Endothelial cell of umbilical vein (primary cell): ENCODE data around the gene TNFSF13. TPM values are rescaled to one million over a fixed set of nuclear protein-coding genes. Genes with fewer than 3 reads are reported as not detected.

ENCODE experiments used
- BruUV-seq: library from RNA; stranded (reverse); fragments of 400-500 nt; replicated peaks from 2 replicates; lab custom pipeline; 2021; lab: Mats Ljungman, UMichigan
- CTCF ChIA-PET: fragments of 300-600, 350-600 bp; sonication (Branson Sonifier 250); formaldehyde crosslinking; loops from one replicate; lab custom pipeline; 2021; ENCODE audit warnings: antibody characterized with exemption, inconsistent platforms; lab: Charles Lee
- POLR2A ChIA-PET: fragments of 300-600, 350-600 bp; sonication (Branson Sonifier 250); formaldehyde crosslinking; loops from one replicate; lab custom pipeline; 2021; ENCODE audit warnings: antibody characterized with exemption, inconsistent platforms; lab: Charles Lee
- DNase-seq: peaks from one replicate; pipeline ENCODE4 v3.0.0-alpha.2; 2011; ENCODE audit warnings: low read depth, low spot score
- FAIRE-seq: peaks from 2 replicates; lab custom pipeline; 2011; peaks lifted over from hg19 to GRCh38; lab: Jason Lieb, UNC
- H2AFZ ChIP-seq: 2 replicates; pipeline ENCODE4 v1.6.0; 2012; ENCODE audit warnings: low read depth, low read length, control low read depth, inconsistent platforms
- H3K27ac ChIP-seq: 2 replicates; pipeline ENCODE4 v1.5.1; 2011; ENCODE audit warnings: low read depth, mild to moderate bottlenecking, control low read depth, low read length, moderate library complexity; ENCODE audit not compliant: insufficient read depth
- H3K27me3 ChIP-seq, 2 experiments: 2 replicates each; pipeline versions ENCODE4 v1.6.0 to v1.6.1; 2011; ENCODE audit warnings: low read length in 2 of 2, mixed read lengths in 1 of 2; ENCODE audit not compliant: control insufficient read depth in 2 of 2, insufficient read depth in 2 of 2
- H3K36me3 ChIP-seq, 2 experiments: 2 replicates in 1 of 2; 3 replicates in 1 of 2; pipeline ENCODE4 v1.5.1; 2011; ENCODE audit warnings: low read length in 2 of 2, mild to moderate bottlenecking in 1 of 2, moderate library complexity in 1 of 2; ENCODE audit not compliant: control insufficient read depth in 2 of 2, insufficient read depth in 2 of 2; ENCODE audit errors: extremely low read depth in 1 of 2
- H3K4me1 ChIP-seq: 3 replicates; pipeline ENCODE4 v1.5.1; 2011; ENCODE audit warnings: mild to moderate bottlenecking, low read length; ENCODE audit not compliant: control insufficient read depth, insufficient read depth; ENCODE audit errors: extremely low read depth
- H3K4me2 ChIP-seq: 2 replicates; pipeline ENCODE4 v1.6.1; 2011; ENCODE audit warnings: low read length, control low read depth, mixed read lengths; ENCODE audit not compliant: insufficient read depth
- H3K4me3 ChIP-seq, 3 experiments: fragments of 200-600 bp in 1 of 3; sonication (generic), shearing (Covaris generic) in 1 of 3; replicated peaks in 1 of 3; 2 replicates each; pipeline ENCODE4 v1.5.1; 2011 to 2016; ENCODE audit warnings: control low read depth in 3 of 3, low read length in 3 of 3, mild to moderate bottlenecking in 2 of 3, inconsistent platforms in 1 of 3, low read depth in 1 of 3, moderate library complexity in 1 of 3; ENCODE audit not compliant: insufficient read depth in 1 of 3
- H3K79me2 ChIP-seq: 2 replicates; pipeline ENCODE4 v1.6.0; 2012; ENCODE audit warnings: low read length, inconsistent platforms; ENCODE audit not compliant: control insufficient read depth, insufficient read depth
- H3K9ac ChIP-seq: replicated peaks from 2 replicates; pipeline ENCODE3; 2011; ENCODE audit warnings: low read length, control low read depth; ENCODE audit not compliant: insufficient read depth; ENCODE audit errors: extremely low read depth
- H3K9me1 ChIP-seq: replicated peaks from 3 replicates; pipeline ENCODE4 v1.6.0; 2011; ENCODE audit warnings: mild to moderate bottlenecking, low read length; ENCODE audit not compliant: control insufficient read depth, insufficient read depth; ENCODE audit errors: extremely low read depth
- H3K9me3 ChIP-seq: replicated peaks from 2 replicates; pipeline ENCODE4 v1.5.1; 2012; ENCODE audit warnings: low read length, inconsistent platforms; ENCODE audit not compliant: control insufficient read depth, insufficient read depth
- H4K20me1 ChIP-seq: replicated peaks from 2 replicates; pipeline ENCODE3; 2011; ENCODE audit warnings: mild to moderate bottlenecking, low read length; ENCODE audit not compliant: control insufficient read depth, insufficient read depth; ENCODE audit errors: extremely low read depth
- CTCF ChIP-seq, 2 donors: IDR thresholded peaks; 1 replicate in 1 of 2; 2 replicates in 1 of 2; pipeline ENCODE4 v1.5.1; 2011; ENCODE audit warnings: low read length in 2 of 2, mild to moderate bottlenecking in 2 of 2, moderate library complexity in 2 of 2, control low read depth in 1 of 2, inconsistent platforms in 1 of 2, low read depth in 1 of 2; ENCODE audit not compliant: insufficient read depth in 1 of 2; ENCODE audit errors: extremely low read depth in 1 of 2
- EZH2 ChIP-seq: IDR thresholded peaks from 2 replicates; pipeline ENCODE4 v1.6.1; 2012; ENCODE audit warnings: borderline replicate concordance, low read depth, mild to moderate bottlenecking, moderate library complexity, low read length, inconsistent platforms; ENCODE audit not compliant: severe bottlenecking
- FOS ChIP-seq: IDR thresholded peaks from 2 replicates; pipeline ENCODE4 v1.6.1; 2011; ENCODE audit warnings: mild to moderate bottlenecking, low read length, moderate library complexity, borderline replicate concordance; ENCODE audit not compliant: insufficient read depth
- GATA2 ChIP-seq: IDR thresholded peaks from 2 replicates; pipeline ENCODE4 v1.7.0; 2011; ENCODE audit warnings: low read depth, mild to moderate bottlenecking, moderate library complexity, mixed read lengths, low read length; ENCODE audit not compliant: insufficient read length, insufficient read depth
- JUN ChIP-seq: IDR thresholded peaks from 2 replicates; pipeline ENCODE4 v1.6.1; 2011; ENCODE audit warnings: borderline replicate concordance, low read depth; ENCODE audit not compliant: insufficient read length, insufficient read depth
- MYC ChIP-seq: IDR thresholded peaks from one replicate; pipeline ENCODE4 v1.6.1; 2011; ENCODE audit warnings: mild to moderate bottlenecking, low read depth, low read length
- POLR2A ChIP-seq: IDR thresholded peaks from 2 replicates; pipeline ENCODE4 v1.6.1; 2012; ENCODE audit warnings: low read depth, mild to moderate bottlenecking, control low read depth, low read length
- POLR2AphosphoS5 ChIP-seq: IDR thresholded peaks from 2 replicates; pipeline ENCODE4 v1.6.1; 2012; ENCODE audit warnings: low read depth, mild to moderate bottlenecking, control low read depth, low read length, moderate library complexity; ENCODE audit not compliant: insufficient read depth
- dilution Hi-C: fragments of 300-500 bp; cut with MboI; formaldehyde crosslinking; loops from one replicate; pipeline ENCODE4 v1.15.0; 2019; ENCODE audit warnings: low sequenced_read_pairs; ENCODE audit not compliant: extremely low pct_ligation_motif_present
- intact Hi-C: fragments of 100-400 bp; cut with micrococcal nuclease; formaldehyde crosslinking; loops from one replicate; pipeline ENCODE4 v1.10.0; 2022
- polyA plus RNA-seq, 4 experiments: library from polyadenylated mRNA; depleted of rRNA in 3 of 4; stranded (reverse) in 3 of 4; unstranded in 1 of 4; fragments of >200 nt; gene quantifications; 2 replicates each; pipeline versions ENCODE4 v1.2.1 to v1.2.3, GENCODE V29; 2011 to 2012; ENCODE audit warnings: missing spikeins in 1 of 4
- total RNA-seq: library from RNA; stranded (reverse); gene quantifications from 2 replicates; pipeline ENCODE4 v1.2.3, GENCODE V29; 2021
- TF ChIP-seq, protein P1 (sequence below): IDR thresholded peaks from 2 replicates; pipeline ENCODE4 v1.6.1; 2011; ENCODE audit not compliant: insufficient read depth, insufficient read length

TNFSF13 gene
- total and polyA plus RNA-seq, 2 donors (not counting 3 experiments of a cell fraction or from before 2014, with no cell fraction given): 3.6 to 5.4 TPM

DNA sequence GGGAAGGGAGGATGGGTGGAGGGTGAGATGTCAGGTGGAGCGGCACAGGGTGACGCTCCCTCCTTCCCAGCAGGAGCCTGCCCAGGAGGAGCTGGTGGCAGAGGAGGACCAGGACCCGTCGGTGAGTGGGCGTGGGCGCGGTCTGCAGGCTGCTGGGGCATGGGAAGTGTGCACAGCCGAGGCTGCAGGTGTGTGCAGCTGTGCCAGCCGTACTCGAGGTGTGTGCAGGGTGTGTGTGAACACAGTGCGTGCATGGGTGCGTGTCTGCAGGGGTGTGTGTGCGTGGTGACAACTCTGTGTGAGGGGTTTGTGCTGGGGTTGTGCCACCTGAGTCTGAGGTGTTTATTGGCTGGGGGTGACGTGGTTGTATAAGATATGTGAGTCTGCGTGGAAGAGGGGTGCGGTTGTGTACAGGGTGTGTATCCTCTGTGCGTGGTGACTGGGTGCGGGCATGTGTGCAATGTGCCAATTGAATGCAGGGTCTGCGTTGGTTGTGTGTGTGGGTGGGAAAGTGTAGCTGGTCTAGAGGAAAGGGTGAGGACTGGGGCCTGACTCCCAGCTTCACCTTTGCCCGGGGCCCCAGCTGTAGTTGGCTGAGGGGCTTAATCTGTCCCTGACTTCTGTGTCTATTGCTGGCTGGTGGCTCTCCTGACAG lies 9.0 kb upstream of the TNFSF13 start:
- H3K36me3 ChIP-seq: no peaks in the 10 kb centered on the region
- CTCF ChIA-PET: interaction anchor here (0.6 to 5.1 kb wide), 5 partner anchors 9 to 35 kb away, joined by 3 to 32 read pairs (median 4); partner anchors contain the start of gene TNFSF13
- POLR2A ChIA-PET: no interaction called here
- H2AFZ ChIP-seq: peak overlapping the region; percentile 68
- FAIRE-seq: no peak
- dilution Hi-C loops: no loop called here
- H3K4me3 ChIP-seq: peak overlapping the region; percentile 24 to 40 (median 26)
- H3K4me1 ChIP-seq: peaks cover 10% of the 10 kb centered on the region
- H4K20me1 ChIP-seq: no peaks in the 10 kb centered on the region
- no peaks in the 10 kb centered on the region for H3K9me3 ChIP-seq
- H3K79me2 ChIP-seq: no peaks in the 10 kb centered on the region
- no peaks in the 10 kb centered on the region for H3K27me3 ChIP-seq
- peak overlapping the region; percentile 7 for H3K4me2 ChIP-seq
- BruUV-seq: no TSS peak
- H3K9me1 ChIP-seq: no peaks in the 10 kb centered on the region
- peak overlapping the region; percentile 49 for H3K9ac ChIP-seq
- intact Hi-C loops: no loop called here
- H3K27ac ChIP-seq: no peak overlapping the region
- DNase-seq: no peak
- TF ChIP-seq POLR2A (no peak), POLR2AphosphoS5 (no peak), EZH2 (no peak), JUN (no peak), CTCF (IDR thresholded peaks at IDR 0.05; ENCODE audit: extremely low read depth in 1 of 2, insufficient read depth in 1 of 2, low read depth in 1 of 2, low read length in 2 of 2) (no peak), MYC (no peak), FOS (no peak), GATA2 (no peak)
- TF ChIP-seq, protein P1, sequence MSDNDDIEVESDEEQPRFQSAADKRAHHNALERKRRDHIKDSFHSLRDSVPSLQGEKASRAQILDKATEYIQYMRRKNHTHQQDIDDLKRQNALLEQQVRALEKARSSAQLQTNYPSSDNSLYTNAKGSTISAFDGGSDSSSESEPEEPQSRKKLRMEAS: no peak
